Measurements from ENCODE around the gene TAS2R60. TPM values are rescaled to one million over a fixed set of nuclear protein-coding genes. Genes with fewer than 3 reads are reported as not detected.

The TAS2R60 gene
- total RNA-seq, 1 donor from 2014 or later: not detected

GRCh38 chr7:143479055-143479766 is 36.0 kb downstream of the TAS2R60 start:
- no peaks in the 10 kb centered on the region for H3K36me3 Mint-ChIP-seq (ENCODE audit: low read depth, unreplicated experiment)
- Histone ChIP-seq H3K9me3 (ENCODE audit: insufficient read depth, low read depth, low read length) (no peaks in the 10 kb centered on the region), H4K20me1 (ENCODE audit: insufficient read depth, low read length) (no peaks in the 10 kb centered on the region), H3K4me3 (ENCODE audit: insufficient read depth, low read depth, low read length) (no peak overlapping the region), H2AFZ (ENCODE audit: low read depth, low read length) (no peak overlapping the region), H3K27me3 (ENCODE audit: insufficient read depth, low read length) (no peaks in the 10 kb centered on the region), H3K36me3 (ENCODE audit: insufficient read depth, low read length) (no peaks in the 10 kb centered on the region), H3K27ac (ENCODE audit: low read depth, low read length) (no peak overlapping the region), H3K79me2 (ENCODE audit: insufficient read depth, low read length) (no peaks in the 10 kb centered on the region), H3K4me1 (ENCODE audit: insufficient read depth, low read length) (no peaks in the 10 kb centered on the region), H3K9ac (ENCODE audit: low read length) (no peak overlapping the region), H3K4me2 (ENCODE audit: low read length) (no peak overlapping the region)
- H3K27ac Mint-ChIP-seq (ENCODE audit: unreplicated experiment): no peak overlapping the region
- H3K9me3 Mint-ChIP-seq (ENCODE audit: unreplicated experiment): peaks cover 2% of the 10 kb centered on the region
- no peaks in the 10 kb centered on the region for H3K27me3 Mint-ChIP-seq (ENCODE audit: low read depth, unreplicated experiment)
- DNase-seq (ENCODE audit: low read depth) (no peak), FAIRE-seq (no peak)
- TF ChIP-seq CTCF (IDR thresholded peaks at IDR 0.05; ENCODE audit: insufficient read depth, low read depth, low read length): no peak
- no peak for TF ChIP-seq EZH2 (IDR thresholded peaks at IDR 0.05; ENCODE audit: insufficient read depth, low read length)
- no peaks in the 10 kb centered on the region for H3K4me1 Mint-ChIP-seq (ENCODE audit: low read depth, unreplicated experiment)
- H3K4me3 Mint-ChIP-seq (ENCODE audit: unreplicated experiment): no peak overlapping the region

- no peaks in the 10 kb centered on the region for H3K36me3 Mint-ChIP-seq (ENCODE audit: low read depth, unreplicated experiment)
- no peak overlapping the region for H3K4me3 Mint-ChIP-seq (ENCODE audit: unreplicated experiment)
- no peak overlapping the region for H3K9ac ChIP-seq (ENCODE audit: low read length)
- no peak overlapping the region for H3K27ac Mint-ChIP-seq (ENCODE audit: unreplicated experiment)
- H3K4me2 ChIP-seq (ENCODE audit: low read length): no peak overlapping the region
- no peaks in the 10 kb centered on the region for H4K20me1 ChIP-seq (ENCODE audit: insufficient read depth, low read length)
- no peak overlapping the region for H3K27ac ChIP-seq (ENCODE audit: low read depth, low read length)
- H3K4me1 ChIP-seq (ENCODE audit: insufficient read depth, low read length): no peaks in the 10 kb centered on the region
- no peaks in the 10 kb centered on the region for H3K9me3 ChIP-seq (ENCODE audit: insufficient read depth, low read depth, low read length)
- TF ChIP-seq CTCF (IDR thresholded peaks at IDR 0.05; ENCODE audit: insufficient read depth, low read depth, low read length) (no peak), EZH2 (IDR thresholded peaks at IDR 0.05; ENCODE audit: insufficient read depth, low read length) (no peak)
- H3K79me2 ChIP-seq (ENCODE audit: insufficient read depth, low read length): no peaks in the 10 kb centered on the region
- H3K4me1 Mint-ChIP-seq (ENCODE audit: low read depth, unreplicated experiment): no peaks in the 10 kb centered on the region
- H3K27me3 Mint-ChIP-seq (ENCODE audit: low read depth, unreplicated experiment): no peaks in the 10 kb centered on the region
- H2AFZ ChIP-seq (ENCODE audit: low read depth, low read length): no peak overlapping the region
- no peak for DNase-seq (ENCODE audit: low read depth)
- H3K4me3 ChIP-seq (ENCODE audit: insufficient read depth, low read depth, low read length): no peak overlapping the region
- peaks cover 2% of the 10 kb centered on the region for H3K9me3 Mint-ChIP-seq (ENCODE audit: unreplicated experiment)
- H3K36me3 ChIP-seq (ENCODE audit: insufficient read depth, low read length): no peaks in the 10 kb centered on the region
- no peaks in the 10 kb centered on the region for H3K27me3 ChIP-seq (ENCODE audit: insufficient read depth, low read length)
- no peak for FAIRE-seq
These were observed 37.2 kb downstream of the TAS2R60 start for GRCh38 chr7:143480501-143480900.

- no peak for DNase-seq (ENCODE audit: low read depth)
- Histone ChIP-seq H4K20me1 (ENCODE audit: insufficient read depth, low read length) (no peaks in the 10 kb centered on the region), H3K9me3 (ENCODE audit: insufficient read depth, low read depth, low read length) (no peaks in the 10 kb centered on the region), H3K27me3 (ENCODE audit: insufficient read depth, low read length) (no peaks in the 10 kb centered on the region), H2AFZ (ENCODE audit: low read depth, low read length) (no peak overlapping the region), H3K4me3 (ENCODE audit: insufficient read depth, low read depth, low read length) (no peak overlapping the region), H3K9ac (ENCODE audit: low read length) (no peak overlapping the region), H3K36me3 (ENCODE audit: insufficient read depth, low read length) (no peaks in the 10 kb centered on the region), H3K4me2 (ENCODE audit: low read length) (no peak overlapping the region), H3K4me1 (ENCODE audit: insufficient read depth, low read length) (no peaks in the 10 kb centered on the region), H3K79me2 (ENCODE audit: insufficient read depth, low read length) (no peaks in the 10 kb centered on the region), H3K27ac (ENCODE audit: low read depth, low read length) (no peak overlapping the region)
- no peak for FAIRE-seq
- H3K27ac Mint-ChIP-seq (ENCODE audit: unreplicated experiment): no peak overlapping the region
- no peaks in the 10 kb centered on the region for H3K36me3 Mint-ChIP-seq (ENCODE audit: low read depth, unreplicated experiment)
- no peak overlapping the region for H3K4me3 Mint-ChIP-seq (ENCODE audit: unreplicated experiment)
- TF ChIP-seq CTCF (IDR thresholded peaks at IDR 0.05; ENCODE audit: insufficient read depth, low read depth, low read length) (no peak), EZH2 (IDR thresholded peaks at IDR 0.05; ENCODE audit: insufficient read depth, low read length) (no peak)
- no peaks in the 10 kb centered on the region for H3K9me3 Mint-ChIP-seq (ENCODE audit: unreplicated experiment)
- no peaks in the 10 kb centered on the region for H3K27me3 Mint-ChIP-seq (ENCODE audit: low read depth, unreplicated experiment)
- no peaks in the 10 kb centered on the region for H3K4me1 Mint-ChIP-seq (ENCODE audit: low read depth, unreplicated experiment)
These were observed 40.9 kb downstream of the TAS2R60 start for GRCh38 chr7:143484119-143484518.
